Tibial nerve (tissue), 4 donors: ENCODE measurements around the gene KLHL22. TPM values are rescaled to one million over a fixed set of nuclear protein-coding genes. Genes with fewer than 3 reads are reported as not detected.

ENCODE experiments used
- DNase-seq, 2 donors: peaks; one replicate each; pipeline ENCODE4 v3.0.0-alpha.2; 2019; ENCODE audit warnings: low spot score in 2 of 2
- H3K27ac ChIP-seq, 4 donors: fragments of 200-600 bp; sonication (generic) in 3 of 4; one replicate each; pipeline ENCODE4 v1.5.1; 2017 to 2019; ENCODE audit warnings: mild to moderate bottlenecking in 1 of 4
- H3K27me3 ChIP-seq, 2 donors: fragments of 200-600 bp; sonication (generic) in 1 of 2; one replicate each; pipeline versions ENCODE4 v1.5.1 to v1.6.0; 2017 to 2019
- H3K36me3 ChIP-seq, 3 donors: fragments of 200-600 bp; sonication (generic); one replicate each; pipeline ENCODE4 v1.5.1; 2018 to 2019
- H3K4me1 ChIP-seq, 4 donors: fragments of 200-600 bp; sonication (generic) in 3 of 4; one replicate each; pipeline ENCODE4 v1.5.1; 2017 to 2019
- H3K4me3 ChIP-seq, 4 donors: fragments of 200-600 bp; sonication (generic) in 3 of 4; one replicate each; pipeline ENCODE4 v1.5.1; 2017 to 2019; ENCODE audit warnings: mild to moderate bottlenecking in 1 of 4, moderate library complexity in 1 of 4
- H3K9me3 ChIP-seq, 4 donors: fragments of 200-600 bp; sonication (generic) in 3 of 4; one replicate each; pipeline ENCODE4 v1.5.1; 2017 to 2019
- EP300 ChIP-seq, 2 donors: sonication (generic); formaldehyde crosslinking; IDR thresholded peaks; one replicate each; pipeline ENCODE4 v1.6.1; 2017; ENCODE audit warnings: antibody characterized with exemption in 2 of 2, mild to moderate bottlenecking in 1 of 2
- POLR2A ChIP-seq, 2 donors: fragments of 450-650 bp; IDR thresholded peaks; one replicate each; pipeline ENCODE4 v1.6.1; 2017; ENCODE audit warnings: antibody characterized with exemption in 2 of 2, mild to moderate bottlenecking in 2 of 2, moderate library complexity in 2 of 2
- WGBS, 2 donors: methylation state at CpG; one replicate each; pipeline ENCODE4 v1.1.5; 2018; 5-methylcytosine and 5-hydroxymethylcytosine counted together
- total RNA-seq, 4 donors: library from RNA; depleted of rRNA; stranded (reverse); fragments of >200 nt; gene quantifications; one replicate each; pipeline ENCODE4 v1.1.0, GENCODE V29; 2016
- TF ChIP-seq, protein P1 (sequence below), 5 experiments: fragments of 200-600 bp in 3 of 5; fragments of 450-650 bp in 2 of 5; sonication (generic) in 3 of 5; IDR thresholded peaks; one replicate each; pipeline ENCODE4 v1.5.1; 2016 to 2019; ENCODE audit warnings: antibody characterized with exemption in 5 of 5, mild to moderate bottlenecking in 3 of 5, moderate library complexity in 2 of 5

The KLHL22 gene
- total RNA-seq, 4 donors from 2014 or later, result 31.6 to 50.4 (median 41.4) TPM

DNA sequence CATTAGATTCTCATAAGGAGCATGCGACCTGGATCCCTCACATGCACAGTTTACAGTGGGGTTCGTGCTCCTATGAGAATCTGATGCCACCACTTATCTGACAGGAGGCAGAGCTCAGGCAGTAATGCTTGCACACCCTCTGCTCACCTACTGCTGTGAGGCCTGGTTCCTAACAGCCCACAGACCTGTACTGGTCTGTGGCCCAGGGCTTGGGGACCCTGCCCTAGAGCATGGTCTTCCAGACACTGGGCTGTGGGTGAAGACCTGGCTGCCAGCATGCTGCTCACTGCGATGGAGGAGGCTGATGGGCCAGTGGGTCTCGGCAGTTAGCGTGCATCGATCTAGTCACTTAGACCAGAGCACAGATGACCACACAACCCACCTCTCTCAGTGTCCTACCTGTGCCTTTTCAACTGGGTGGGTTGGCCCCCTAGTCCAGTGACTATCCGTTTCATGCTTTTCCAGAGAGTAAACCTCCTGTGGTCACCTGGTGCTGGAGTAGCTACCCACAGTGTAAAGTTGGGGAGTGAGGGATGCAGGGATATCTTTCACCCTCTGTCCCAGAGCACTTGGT lies 32.9 kb upstream of the KLHL22 start:
- TF ChIP-seq, protein P1, sequence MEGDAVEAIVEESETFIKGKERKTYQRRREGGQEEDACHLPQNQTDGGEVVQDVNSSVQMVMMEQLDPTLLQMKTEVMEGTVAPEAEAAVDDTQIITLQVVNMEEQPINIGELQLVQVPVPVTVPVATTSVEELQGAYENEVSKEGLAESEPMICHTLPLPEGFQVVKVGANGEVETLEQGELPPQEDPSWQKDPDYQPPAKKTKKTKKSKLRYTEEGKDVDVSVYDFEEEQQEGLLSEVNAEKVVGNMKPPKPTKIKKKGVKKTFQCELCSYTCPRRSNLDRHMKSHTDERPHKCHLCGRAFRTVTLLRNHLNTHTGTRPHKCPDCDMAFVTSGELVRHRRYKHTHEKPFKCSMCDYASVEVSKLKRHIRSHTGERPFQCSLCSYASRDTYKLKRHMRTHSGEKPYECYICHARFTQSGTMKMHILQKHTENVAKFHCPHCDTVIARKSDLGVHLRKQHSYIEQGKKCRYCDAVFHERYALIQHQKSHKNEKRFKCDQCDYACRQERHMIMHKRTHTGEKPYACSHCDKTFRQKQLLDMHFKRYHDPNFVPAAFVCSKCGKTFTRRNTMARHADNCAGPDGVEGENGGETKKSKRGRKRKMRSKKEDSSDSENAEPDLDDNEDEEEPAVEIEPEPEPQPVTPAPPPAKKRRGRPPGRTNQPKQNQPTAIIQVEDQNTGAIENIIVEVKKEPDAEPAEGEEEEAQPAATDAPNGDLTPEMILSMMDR (IDR thresholded peaks at IDR 0.05), result no peak
- TF ChIP-seq EP300 (IDR thresholded peaks at IDR 0.05), result no peak
- no peak for TF ChIP-seq POLR2A (IDR thresholded peaks at IDR 0.05)

DNA sequence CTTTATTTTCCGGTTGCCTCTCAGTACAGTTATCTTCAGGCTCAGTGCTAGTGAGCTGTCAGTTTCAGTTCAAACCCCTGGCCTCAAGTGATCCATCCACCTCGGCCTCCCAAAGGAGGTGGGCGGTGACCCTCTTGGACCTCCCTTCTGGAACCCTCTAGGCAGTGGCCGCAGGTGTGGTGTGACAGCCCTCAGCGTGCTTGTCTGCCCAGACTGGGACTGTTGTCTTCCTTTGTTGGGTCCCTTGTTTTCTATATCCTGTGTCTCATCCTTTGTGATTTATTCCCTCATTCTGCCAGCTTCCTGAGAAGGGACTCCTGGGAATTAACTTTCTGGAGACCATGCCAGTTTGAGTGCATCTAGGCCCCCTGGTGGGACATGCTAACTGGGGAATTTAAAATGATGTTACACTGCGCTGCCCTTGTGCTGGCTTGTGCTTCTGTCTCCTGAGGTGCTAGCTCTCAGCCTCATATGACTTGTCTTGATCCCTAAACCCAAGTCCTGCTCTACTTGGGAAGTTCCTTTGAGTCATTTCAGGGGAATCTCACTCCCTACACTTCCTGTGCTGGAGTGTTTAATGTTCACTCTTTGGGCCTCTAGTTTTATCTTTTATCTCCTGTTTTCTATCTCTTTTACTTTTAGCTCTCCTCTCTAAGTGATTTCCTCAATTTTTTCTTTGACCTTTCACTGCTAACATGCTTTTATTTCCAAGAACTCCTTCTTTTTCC lies 31.2 kb upstream of the KLHL22 start:
- no peaks in the 10 kb centered on the region for H3K9me3 ChIP-seq
- DNase-seq, result no peak
- H3K36me3 ChIP-seq, result peaks cover 0 to 18% (median 8%) of the 10 kb centered on the region in 3 donors
- H3K4me1 ChIP-seq, result peaks cover 4 to 87% (median 50%) of the 10 kb centered on the region in 4 donors
- peak overlapping the region in 2 of 4 donors; percentile 36 to 73 for H3K27ac ChIP-seq
- WGBS, 2 donors, result 57 to 60% methylated on average over 6 of the region's 6 CpGs
- H3K4me3 ChIP-seq, result no peak overlapping the region
- TF ChIP-seq POLR2A (IDR thresholded peaks at IDR 0.05), result no peak
- TF ChIP-seq, protein P1 (IDR thresholded peaks at IDR 0.05), result no peak
- TF ChIP-seq EP300 (IDR thresholded peaks at IDR 0.05), result no peak
- H3K27me3 ChIP-seq, result no peaks in the 10 kb centered on the region

More for the DNA sequence above, 32.9 kb upstream of the KLHL22 start:
- no peaks in the 10 kb centered on the region for H3K27me3 ChIP-seq
- peaks cover 4 to 87% (median 54%) of the 10 kb centered on the region in 4 donors for H3K4me1 ChIP-seq
- DNase-seq, result no peak
- WGBS, 2 donors, result 93 to 98% methylated on average over 7 of the region's 7 CpGs
- H3K36me3 ChIP-seq, result peaks cover 0 to 18% (median 8%) of the 10 kb centered on the region in 3 donors
- no peak overlapping the region for H3K4me3 ChIP-seq
- H3K9me3 ChIP-seq, result no peaks in the 10 kb centered on the region
- H3K27ac ChIP-seq, result peak overlapping the region in 2 of 4 donors; percentile 39 to 83

DNA sequence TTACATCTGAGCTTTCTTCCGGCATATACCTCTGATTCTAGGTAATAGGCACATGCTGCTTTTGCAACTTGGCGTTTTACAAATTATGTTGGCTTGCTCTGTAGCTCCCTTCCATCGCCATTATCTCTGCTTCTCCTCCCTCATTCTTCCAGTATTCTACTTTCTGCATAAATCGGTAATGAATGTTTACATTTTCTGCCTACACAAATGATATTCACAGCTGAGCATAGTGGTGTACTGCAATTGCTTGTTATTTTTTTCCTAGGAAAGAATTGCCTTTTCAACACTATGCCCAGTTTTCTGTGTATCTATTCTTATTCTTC lies 30.7 kb upstream of the KLHL22 start:
- no peak for DNase-seq
- no peak overlapping the region for H3K4me3 ChIP-seq
- peaks cover 0 to 18% (median 8%) of the 10 kb centered on the region in 3 donors for H3K36me3 ChIP-seq
- TF ChIP-seq, protein P1 (IDR thresholded peaks at IDR 0.05), result no peak
- TF ChIP-seq POLR2A (IDR thresholded peaks at IDR 0.05) (no peak), EP300 (IDR thresholded peaks at IDR 0.05) (no peak)
- H3K27me3 ChIP-seq, result no peaks in the 10 kb centered on the region
- H3K27ac ChIP-seq, result peak overlapping the region in 2 of 4 donors; percentile 36 to 73
- peaks cover 4 to 84% (median 45%) of the 10 kb centered on the region in 4 donors for H3K4me1 ChIP-seq
- whole genome bisulfite sequencing, 2 donors, result 56 to 67% methylated on average over 4 of the region's 4 CpGs
- no peaks in the 10 kb centered on the region for H3K9me3 ChIP-seq

DNA sequence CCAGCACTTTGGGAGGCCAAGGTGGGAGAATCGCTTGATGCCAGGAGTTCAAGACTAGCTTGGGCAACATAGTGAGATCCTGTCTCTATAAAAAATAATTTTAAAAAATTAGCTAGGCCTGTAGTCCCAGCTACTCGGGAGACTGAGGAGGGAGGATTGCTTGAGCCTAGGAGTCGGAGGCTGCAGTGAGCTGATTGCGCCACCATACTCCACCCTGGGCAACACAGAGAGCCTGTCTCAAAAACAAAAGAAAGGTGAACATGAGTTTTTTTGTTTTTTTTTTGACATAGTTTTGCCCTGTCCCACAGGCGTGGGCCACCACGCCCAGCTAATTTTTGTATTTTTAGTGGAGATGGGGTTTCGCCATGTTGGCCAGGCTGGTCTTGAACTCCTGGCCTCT lies 29.5 kb upstream of the KLHL22 start:
- Histone ChIP-seq H3K9me3 (no peaks in the 10 kb centered on the region), H3K4me3 (no peak overlapping the region), H3K4me1 (peaks cover 0 to 80% (median 35%) of the 10 kb centered on the region in 4 donors), H3K27ac (peak overlapping the region in 2 of 4 donors; percentile 64 to 71), H3K27me3 (no peaks in the 10 kb centered on the region), H3K36me3 (peaks cover 0 to 23% (median 8%) of the 10 kb centered on the region in 3 donors)
- DNase-seq, result no peak
- TF ChIP-seq, protein P1 (IDR thresholded peaks at IDR 0.05), result no peak
- TF ChIP-seq EP300 (IDR thresholded peaks at IDR 0.05) (no peak), POLR2A (IDR thresholded peaks at IDR 0.05) (no peak)
- 94 to 95% methylated on average over 7 of the region's 7 CpGs for WGBS, 2 donors

- Histone ChIP-seq H3K36me3 (peaks cover 0 to 24% (median 8%) of the 10 kb centered on the region in 3 donors), H3K9me3 (no peaks in the 10 kb centered on the region), H3K27ac (peak overlapping the region in 3 of 4 donors; percentile 43 to 71 (median 64)), H3K27me3 (no peaks in the 10 kb centered on the region), H3K4me3 (no peak overlapping the region), H3K4me1 (peaks cover 0 to 80% (median 34%) of the 10 kb centered on the region in 4 donors)
- TF ChIP-seq, protein P1 (IDR thresholded peaks at IDR 0.05), result no peak
- TF ChIP-seq EP300 (IDR thresholded peaks at IDR 0.05), result no peak
- no peak for TF ChIP-seq POLR2A (IDR thresholded peaks at IDR 0.05)
- 8 to 18% methylated on average over 1 of the region's 1 CpG for WGBS, 2 donors
- DNase-seq, result no peak
These were observed 28.4 kb upstream of the KLHL22 start for GRCh38 chr22:20524004-20524481.
